NT2/D1 (cell line): ENCODE results near the gene DCC.

Source experiments
- YY1 ChIP-seq: IDR thresholded peaks from 2 replicates; pipeline ENCODE4 v1.6.1; 2011; ENCODE audit not compliant: insufficient read length, insufficient read depth
- ZNF274 ChIP-seq: IDR thresholded peaks from 2 replicates; pipeline ENCODE4 v1.6.1; 2011; ENCODE audit warnings: mild to moderate bottlenecking, low read depth, low read length

DNA sequence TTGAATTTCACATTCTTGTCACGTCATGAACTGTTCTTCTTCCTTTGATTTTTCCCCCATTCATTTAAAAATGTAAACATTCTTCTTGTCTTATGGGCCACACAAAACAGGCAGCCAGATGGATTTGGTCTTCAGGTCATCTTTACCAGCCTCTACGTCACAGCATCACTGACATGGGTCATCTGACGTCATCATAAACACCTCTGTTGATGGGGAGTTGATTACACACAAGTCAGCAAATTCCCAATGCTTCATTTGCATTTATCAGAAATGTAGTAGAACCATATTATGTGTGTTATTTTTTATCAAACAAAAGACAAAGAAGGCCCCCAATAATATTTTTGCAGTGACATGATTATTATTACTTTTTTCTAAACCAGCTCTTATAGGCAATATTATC is 777.9 kb downstream of the DCC start:
- TF ChIP-seq YY1 (no peak), ZNF274 (no peak)
